A673 (cell line): ENCODE results near the gene PHLPP2. TPM values are rescaled to one million over a fixed set of nuclear protein-coding genes. Genes with fewer than 3 reads are reported as not detected.

Experiments used
- BruUV-seq: library from RNA; stranded (reverse); fragments of 400-500 nt; replicated peaks from 2 replicates; lab custom pipeline; 2021; lab: Mats Ljungman, UMichigan
- CTCF ChIA-PET: fragments of 300-600 bp; sonication (Branson Sonifier 250); formaldehyde crosslinking; loops from one replicate; lab custom pipeline; 2022; ENCODE audit warnings: antibody characterized with exemption; lab: Charles Lee
- POLR2A ChIA-PET: fragments of 300-600 bp; sonication (Branson Sonifier 250); formaldehyde crosslinking; loops from one replicate; lab custom pipeline; 2022; ENCODE audit warnings: antibody characterized with exemption; ENCODE audit not compliant: low non-redundant PET; lab: Charles Lee
- DNase-seq: peaks from one replicate; pipeline ENCODE4 v3.0.0-alpha.2; 2015; ENCODE audit warnings: low spot score
- H3K27ac ChIP-seq: fragments of 200-600 bp; sonication (generic); 2 replicates; pipeline ENCODE4 v1.5.1; 2016; ENCODE audit warnings: mixed run types, low read depth, mild to moderate bottlenecking, mixed read lengths, antibody characterized with exemption, low read length; ENCODE audit not compliant: poor library complexity, severe bottlenecking
- H3K27me3 ChIP-seq: fragments of 200-600 bp; sonication (generic); replicated peaks from 2 replicates; pipeline ENCODE4 v1.6.1; 2017; ENCODE audit warnings: mixed run types, low read depth, mild to moderate bottlenecking, mixed read lengths, antibody characterized with exemption, low read length; ENCODE audit not compliant: insufficient read depth, poor library complexity
- H3K36me3 ChIP-seq: fragments of 200-600 bp; sonication (generic); 2 replicates; pipeline ENCODE4 v1.6.1; 2016; ENCODE audit warnings: mixed run types, mild to moderate bottlenecking, mixed read lengths, antibody characterized with exemption, low read length; ENCODE audit not compliant: insufficient read depth, poor library complexity, severe bottlenecking
- H3K4me1 ChIP-seq: fragments of 200-600 bp; sonication (generic); 2 replicates; pipeline ENCODE4 v1.6.1; 2017; ENCODE audit warnings: mixed run types, mild to moderate bottlenecking, mixed read lengths, antibody characterized with exemption, low read length; ENCODE audit not compliant: insufficient read depth, poor library complexity, severe bottlenecking
- H3K4me3 ChIP-seq: fragments of 200-600 bp; sonication (generic); 2 replicates; pipeline ENCODE4 v1.5.1; 2016; ENCODE audit warnings: low read depth, mixed run types, mild to moderate bottlenecking, mixed read lengths, low read length; ENCODE audit not compliant: poor library complexity, severe bottlenecking
- H3K9me3 ChIP-seq: fragments of 200-600 bp; sonication (generic); 2 replicates; pipeline ENCODE4 v1.6.1; 2016; ENCODE audit warnings: mixed run types, low read depth, mild to moderate bottlenecking, mixed read lengths, antibody characterized with exemption, low read length; ENCODE audit not compliant: poor library complexity, severe bottlenecking
- EZH2 ChIP-seq: fragments of 200-600 bp; sonication (generic); IDR thresholded peaks from 2 replicates; pipeline ENCODE4 v1.6.1; 2017; ENCODE audit warnings: borderline replicate concordance, low read depth, mild to moderate bottlenecking, mixed read lengths, antibody characterized with exemption, low read length; ENCODE audit not compliant: poor library complexity, severe bottlenecking
- intact Hi-C: fragments of 100-400 bp; cut with micrococcal nuclease; formaldehyde crosslinking; loops from one replicate; pipeline ENCODE4 v1.10.0; 2022; ENCODE audit not compliant: unreplicated experiment
- total RNA-seq: library from RNA; stranded (reverse); gene quantifications from 2 replicates; pipeline ENCODE4 v1.2.3, GENCODE V29; 2021
- TF ChIP-seq, protein P1 (sequence below): fragments of 300-800, 200-600 bp; sonication (generic); conservative IDR thresholded peaks from 2 replicates; pipeline ENCODE4 v1.5.1; 2017; ENCODE audit warnings: low read depth, mild to moderate bottlenecking, antibody characterized with exemption, low read length, moderate library complexity, mixed read lengths

The PHLPP2 gene
- total RNA-seq, 1 experiment from 2014 or later, result 18.3 TPM

DNA sequence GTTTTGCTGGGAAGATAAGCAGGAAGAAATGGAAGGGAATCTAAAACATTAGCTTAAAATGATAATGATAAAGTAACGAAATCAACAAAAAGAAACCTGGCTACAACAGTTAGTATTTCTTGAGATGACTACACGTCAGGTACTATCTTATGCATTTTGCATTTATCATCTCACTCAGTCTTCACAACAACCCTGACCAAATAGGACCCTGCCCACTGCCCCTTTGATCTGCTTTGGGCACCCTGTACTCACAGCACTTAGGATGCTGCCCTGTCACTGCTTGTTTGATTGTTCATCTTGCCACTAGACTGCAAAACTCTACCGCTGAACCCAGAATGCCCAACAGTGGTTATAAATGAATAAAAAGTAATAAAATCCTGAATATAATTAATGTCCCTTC, 53.3 kb downstream of the PHLPP2 start:
- peaks cover 38% of the 10 kb centered on the region for H3K36me3 ChIP-seq
- POLR2A ChIA-PET, result no interaction called here

DNA sequence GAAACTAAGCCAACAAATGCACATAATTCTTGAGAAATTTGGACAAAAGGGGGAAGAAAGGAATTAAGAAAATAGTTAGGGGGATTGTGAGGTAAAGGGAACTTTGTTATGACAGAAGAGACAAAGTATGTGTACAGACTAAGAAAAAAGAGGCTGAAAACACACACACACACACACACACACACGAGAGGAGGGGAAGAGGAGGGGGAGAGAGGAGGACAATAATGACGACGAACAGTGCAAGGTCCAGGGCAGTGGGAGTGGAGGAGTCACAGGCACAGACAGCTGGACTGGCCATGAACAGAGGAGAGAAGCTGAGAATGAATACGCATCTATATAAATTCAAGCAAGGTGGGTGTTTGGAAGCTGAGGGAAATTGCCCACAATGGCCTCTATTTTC, 54.0 kb downstream of the PHLPP2 start:
- ChIA-PET CTCF (no interaction called here), POLR2A (no interaction called here)
- H3K9me3 ChIP-seq, result no peaks in the 10 kb centered on the region
- no peak for DNase-seq
- intact Hi-C loops, result no loop called here
- no peak for TF ChIP-seq EZH2
- TF ChIP-seq, protein P1, sequence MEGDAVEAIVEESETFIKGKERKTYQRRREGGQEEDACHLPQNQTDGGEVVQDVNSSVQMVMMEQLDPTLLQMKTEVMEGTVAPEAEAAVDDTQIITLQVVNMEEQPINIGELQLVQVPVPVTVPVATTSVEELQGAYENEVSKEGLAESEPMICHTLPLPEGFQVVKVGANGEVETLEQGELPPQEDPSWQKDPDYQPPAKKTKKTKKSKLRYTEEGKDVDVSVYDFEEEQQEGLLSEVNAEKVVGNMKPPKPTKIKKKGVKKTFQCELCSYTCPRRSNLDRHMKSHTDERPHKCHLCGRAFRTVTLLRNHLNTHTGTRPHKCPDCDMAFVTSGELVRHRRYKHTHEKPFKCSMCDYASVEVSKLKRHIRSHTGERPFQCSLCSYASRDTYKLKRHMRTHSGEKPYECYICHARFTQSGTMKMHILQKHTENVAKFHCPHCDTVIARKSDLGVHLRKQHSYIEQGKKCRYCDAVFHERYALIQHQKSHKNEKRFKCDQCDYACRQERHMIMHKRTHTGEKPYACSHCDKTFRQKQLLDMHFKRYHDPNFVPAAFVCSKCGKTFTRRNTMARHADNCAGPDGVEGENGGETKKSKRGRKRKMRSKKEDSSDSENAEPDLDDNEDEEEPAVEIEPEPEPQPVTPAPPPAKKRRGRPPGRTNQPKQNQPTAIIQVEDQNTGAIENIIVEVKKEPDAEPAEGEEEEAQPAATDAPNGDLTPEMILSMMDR, result no peak
- BruUV-seq, result no TSS peak
- H3K27ac ChIP-seq, result no peak overlapping the region
- H3K36me3 ChIP-seq, result peaks cover 38% of the 10 kb centered on the region
- no peaks in the 10 kb centered on the region for H3K27me3 ChIP-seq
- H3K4me1 ChIP-seq, result no peaks in the 10 kb centered on the region
- H3K4me3 ChIP-seq, result no peak overlapping the region

More for the DNA sequence above, 53.3 kb downstream of the PHLPP2 start:
- H3K4me1 ChIP-seq, result no peaks in the 10 kb centered on the region
- no peaks in the 10 kb centered on the region for H3K27me3 ChIP-seq
- no peaks in the 10 kb centered on the region for H3K9me3 ChIP-seq
- H3K4me3 ChIP-seq, result no peak overlapping the region
- CTCF ChIA-PET, result no interaction called here
- no peak overlapping the region for H3K27ac ChIP-seq
- DNase-seq, result no peak
- TF ChIP-seq EZH2, result no peak
- TF ChIP-seq, protein P1, result no peak
- intact Hi-C loops, result no loop called here
- no TSS peak for BruUV-seq

DNA sequence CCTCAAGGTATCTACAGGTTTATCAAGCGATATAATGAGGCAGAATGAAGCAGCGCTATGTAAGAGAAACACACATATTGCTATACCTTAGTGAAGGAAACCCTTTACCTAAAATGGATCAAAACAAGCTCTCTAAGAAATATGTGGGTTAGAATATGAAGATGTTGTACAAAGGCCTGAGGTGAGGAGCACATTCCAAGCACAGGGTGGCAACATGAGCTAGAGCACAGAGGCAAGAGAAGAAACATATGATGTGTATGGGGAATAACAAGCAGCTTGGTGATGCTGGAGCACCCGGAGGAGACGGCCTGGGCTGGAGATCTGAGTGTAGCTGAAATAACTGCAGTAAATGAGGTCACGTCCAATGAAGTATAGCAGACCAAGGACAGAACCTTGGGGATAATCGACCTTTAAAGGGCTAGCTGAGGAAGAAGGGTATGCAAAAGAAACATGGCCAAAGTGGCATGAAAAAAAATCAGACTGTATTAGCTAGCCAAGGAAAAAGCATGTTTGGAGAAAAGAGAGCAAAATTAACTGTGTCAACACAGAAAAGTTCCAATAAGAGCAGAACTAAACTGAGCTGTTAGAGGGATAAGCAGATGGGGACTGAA, 54.5 kb downstream of the PHLPP2 start:
- no peak overlapping the region for H3K4me3 ChIP-seq
- DNase-seq, result no peak
- POLR2A ChIA-PET, result no interaction called here
- CTCF ChIA-PET, result no interaction called here
- intact Hi-C loops, result no loop called here
- no peaks in the 10 kb centered on the region for H3K4me1 ChIP-seq
- no TSS peak for BruUV-seq
- peaks cover 38% of the 10 kb centered on the region for H3K36me3 ChIP-seq
- no peaks in the 10 kb centered on the region for H3K27me3 ChIP-seq
- H3K27ac ChIP-seq, result no peak overlapping the region
- TF ChIP-seq, protein P1, result no peak
- no peak for TF ChIP-seq EZH2
- no peaks in the 10 kb centered on the region for H3K9me3 ChIP-seq
